Activated CD4-positive, alpha-beta T cell treated with anti-CD3 and anti-CD28 coated beads, Interleukin-2, Interleukin-6, amounts not matched to agents 100 ng/mL and 50 ng/mL, durations not matched to agents 16 hours and 8 hours (primary cell): Measurements from ENCODE around the gene DNAH12.
"Not testable (repeated sequence)": the region's sequence is repeated elsewhere in the genome, so short reads cannot be mapped to it uniquely, and the experiment has no call there.

Source experiments
- DNase-seq: peaks from one replicate; pipeline ENCODE4 v3.0.0-alpha.2; 2020

The DNAH12 gene

DNA sequence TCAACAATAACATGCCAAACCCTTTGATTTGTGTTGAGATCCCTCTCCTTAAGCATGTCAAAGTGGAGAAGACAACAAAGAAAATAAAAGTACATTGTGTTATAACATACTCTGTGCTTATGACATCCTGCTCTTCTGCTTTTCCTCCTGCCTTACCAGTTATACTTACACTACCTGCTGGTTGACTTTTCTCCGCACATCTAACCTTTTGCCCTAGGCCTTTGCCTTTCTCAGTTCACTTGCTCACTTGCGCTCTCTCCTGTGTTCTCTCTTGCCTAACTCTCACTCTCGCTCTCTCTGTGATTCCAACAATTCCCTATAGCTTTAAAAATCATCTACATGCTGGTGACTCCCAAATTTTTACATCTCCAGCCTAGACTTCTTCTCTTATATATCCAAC is 5.7 kb downstream of the DNAH12 start:
- no peak for DNase-seq

DNA sequence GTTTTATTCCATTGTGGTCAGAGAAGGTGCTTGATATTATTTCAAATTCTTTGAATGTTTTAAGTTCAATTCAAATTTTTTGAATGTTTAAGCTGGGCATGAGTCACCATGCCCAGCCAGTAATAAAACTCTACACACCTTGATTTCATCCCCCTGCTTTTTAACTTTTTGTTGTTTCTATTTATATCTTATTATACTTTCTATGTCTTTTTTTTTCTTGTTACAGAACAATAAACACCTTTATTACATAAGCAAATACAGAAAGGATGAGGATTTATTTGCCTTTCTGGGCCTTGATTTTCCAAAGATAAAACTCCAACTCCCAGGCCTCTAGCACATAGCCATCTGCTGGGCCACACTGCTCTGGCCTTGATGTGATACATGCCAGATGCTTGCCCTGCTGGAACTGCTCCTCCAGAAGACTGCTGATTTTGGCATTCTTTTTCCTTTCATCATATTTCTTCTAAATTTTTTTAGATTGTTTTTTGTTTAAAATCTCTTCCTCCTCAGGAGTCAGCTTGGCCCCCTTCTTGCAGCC is 14.0 kb downstream of the DNAH12 start:
- DNase-seq: no peak

DNA sequence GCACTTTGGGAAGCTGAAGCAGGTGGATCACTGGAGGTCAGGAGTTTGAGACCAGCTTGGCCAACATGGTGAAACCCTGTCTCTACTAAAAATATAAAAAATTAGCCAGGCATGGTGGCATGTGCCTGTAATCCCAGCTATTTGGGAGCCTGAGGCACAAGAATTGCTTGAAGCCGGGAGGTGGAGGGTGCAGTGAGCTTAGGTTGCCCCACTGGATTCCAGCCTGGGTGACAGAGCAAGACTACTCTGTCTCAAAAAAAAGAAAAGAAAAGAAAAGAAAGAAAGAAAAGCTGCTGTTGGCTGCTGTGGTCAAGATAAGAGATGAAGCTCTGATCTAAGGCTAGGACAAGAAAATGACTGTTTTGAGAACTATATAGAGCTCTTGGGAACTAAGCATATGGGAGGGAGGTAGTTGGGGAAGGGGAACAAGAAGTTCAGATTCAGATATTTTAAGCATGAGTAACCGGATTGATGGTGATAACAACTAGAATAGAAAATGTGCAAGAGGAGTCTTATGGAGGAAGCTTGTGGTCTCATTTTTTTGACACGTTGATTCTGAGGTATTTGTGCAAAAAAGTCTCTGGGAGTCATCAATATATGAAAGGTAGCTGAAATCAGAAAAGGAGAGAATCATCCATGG is 25.7 kb downstream of the DNAH12 start:
- no peak for DNase-seq

DNA sequence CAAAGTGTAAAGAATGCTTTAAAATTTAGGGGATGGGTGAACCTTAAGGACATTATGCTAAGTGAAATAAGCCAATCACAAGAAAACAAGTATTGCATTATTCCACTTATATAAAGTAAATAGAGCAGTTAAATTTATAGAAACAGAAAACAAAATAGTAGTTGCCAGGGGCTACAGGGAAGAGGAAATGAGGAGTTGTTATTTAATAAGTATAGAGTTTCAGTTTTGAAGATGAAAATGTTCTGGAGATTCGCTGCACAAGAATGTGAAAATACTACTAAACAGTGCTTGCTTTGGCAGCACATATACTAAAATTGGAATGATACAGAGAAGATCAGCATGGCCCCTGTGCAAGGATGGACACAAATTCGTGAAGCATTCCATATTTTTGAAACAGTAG is 32.0 kb downstream of the DNAH12 start:
- DNase-seq: no peak

DNA sequence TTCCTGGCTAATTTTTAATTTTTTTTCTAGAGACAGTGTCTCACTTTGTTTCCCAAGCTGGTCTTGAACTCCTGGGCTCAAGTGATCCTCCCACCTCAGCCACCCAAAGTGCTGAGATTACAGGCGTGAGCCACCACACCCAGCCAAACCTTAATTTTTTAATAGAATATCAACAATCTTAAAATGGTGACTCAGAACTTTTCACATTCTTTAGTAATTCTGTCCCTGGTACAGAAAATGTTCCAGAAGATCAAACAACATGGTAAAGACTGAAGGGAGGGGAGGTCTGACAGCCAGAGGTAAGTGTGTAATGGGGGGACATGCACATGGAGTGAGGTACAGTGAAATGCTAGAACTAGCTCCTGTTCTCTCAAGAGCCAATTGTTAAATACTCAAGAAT is 38.2 kb downstream of the DNAH12 start:
- DNase-seq: no peak

DNA sequence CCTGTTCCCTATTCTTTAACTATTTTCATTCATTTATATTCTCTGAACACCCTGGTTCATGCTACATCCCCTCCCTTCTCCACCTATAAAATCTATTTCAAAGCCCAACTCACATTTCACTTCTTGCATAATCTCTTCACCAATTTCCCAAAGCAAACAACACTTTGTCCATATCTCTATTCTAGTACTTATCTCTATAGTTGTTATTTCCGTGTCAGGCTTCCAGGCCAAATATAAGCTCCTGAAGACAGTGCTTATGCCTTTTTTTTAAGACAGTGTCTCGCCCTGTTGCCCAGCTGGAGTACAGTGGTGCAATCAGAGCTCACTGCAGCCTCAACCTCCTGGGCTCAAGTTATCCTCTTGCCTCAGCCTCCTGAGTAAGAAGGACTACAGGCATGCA is 43.6 kb downstream of the DNAH12 start:
- no peak for DNase-seq

DNA sequence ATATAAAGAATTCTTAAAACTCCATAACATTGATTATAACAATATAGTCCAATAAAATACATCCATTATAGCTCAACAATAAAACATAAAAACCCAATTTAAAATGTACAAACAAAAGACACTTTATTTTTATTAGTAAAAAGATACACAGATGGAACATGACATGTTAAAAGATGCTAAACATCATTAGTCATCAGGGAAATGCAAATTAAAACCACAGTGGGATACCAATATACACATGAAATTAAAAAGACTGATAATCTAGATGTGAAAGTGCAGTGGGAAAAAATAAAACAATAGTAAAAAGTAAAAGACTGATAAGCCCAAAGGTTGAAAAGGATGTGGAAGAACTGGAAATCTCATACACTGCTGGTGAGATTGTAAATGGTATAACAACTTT is 46.2 kb downstream of the DNAH12 start:
- DNase-seq: no peak

DNA sequence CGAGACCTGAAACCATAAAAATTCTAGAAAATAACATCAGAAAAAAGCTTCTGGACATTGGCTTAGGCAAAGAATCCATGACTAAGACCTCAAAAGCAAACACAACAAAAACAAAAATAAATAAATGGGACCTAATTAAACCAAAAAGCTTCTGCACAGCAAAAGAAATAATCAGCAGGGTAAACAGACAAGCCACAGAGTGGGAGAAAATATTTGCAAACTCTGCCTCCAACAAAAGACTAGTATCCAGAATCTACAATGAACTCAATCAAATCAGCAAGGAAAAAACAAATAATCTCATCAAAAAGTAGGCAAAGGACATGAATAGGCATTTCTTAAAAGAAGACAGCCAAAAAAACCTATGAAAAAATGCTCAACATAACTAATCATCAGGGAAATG is 59.6 kb downstream of the DNAH12 start:
- DNase-seq: no peak

DNA sequence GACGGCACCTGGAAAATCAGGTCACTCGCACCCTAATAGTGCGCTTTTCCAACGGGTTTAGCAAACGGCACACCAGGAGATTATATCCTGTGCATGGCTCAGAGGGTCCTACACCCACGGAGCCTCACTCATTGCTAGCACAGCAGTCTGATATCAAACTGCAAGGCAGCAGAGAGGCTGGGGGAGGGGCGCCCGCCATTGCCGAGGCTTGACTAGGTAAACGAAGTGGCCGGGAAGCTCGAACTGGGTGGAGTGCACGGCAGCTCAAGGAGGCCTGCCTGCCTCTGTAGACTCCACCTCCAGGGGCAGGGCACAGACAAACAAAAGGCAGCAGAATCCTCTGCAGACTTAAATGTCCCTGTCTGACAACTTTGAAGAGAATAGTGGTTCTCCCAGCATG is 67.0 kb downstream of the DNAH12 start:
- not testable (repeated sequence) for DNase-seq

DNA sequence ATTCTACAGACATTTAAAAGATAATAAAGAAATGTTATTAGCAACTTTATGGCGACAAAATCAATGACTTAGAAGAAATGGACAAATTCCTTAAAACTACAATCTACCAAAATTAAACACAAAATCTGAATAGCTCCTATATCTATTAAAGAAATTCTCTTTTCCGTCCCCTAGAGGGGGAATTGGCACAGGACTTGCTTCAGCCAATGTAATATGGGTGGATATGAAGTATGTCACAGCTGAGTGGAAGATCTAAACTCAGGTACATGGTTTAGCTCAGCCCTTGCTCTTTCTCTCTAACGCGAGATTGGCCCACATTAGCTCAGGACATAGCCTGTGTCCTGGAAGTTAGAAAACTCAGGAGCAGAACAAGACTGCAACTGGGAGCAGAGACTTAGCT is 79.3 kb downstream of the DNAH12 start:
- no peak for DNase-seq

DNA sequence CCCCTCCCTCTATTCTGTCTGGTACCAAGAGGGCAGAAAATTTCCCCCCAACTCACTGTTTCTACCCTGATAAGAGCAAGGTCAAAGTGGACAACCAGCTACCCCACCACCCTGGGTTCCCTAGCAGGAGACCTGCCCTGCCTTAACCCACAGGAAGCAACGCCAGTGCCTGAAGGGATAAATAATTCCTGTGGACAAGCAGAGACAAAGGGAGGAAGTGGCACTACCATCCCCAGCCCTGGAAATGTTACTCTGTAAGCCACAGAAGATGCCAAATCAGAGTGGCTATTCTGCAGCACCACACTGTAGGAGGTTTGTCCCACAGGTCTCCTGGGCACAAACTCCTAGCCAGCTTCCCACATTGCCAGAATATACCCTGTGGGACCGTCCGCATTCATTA is 80.1 kb downstream of the DNAH12 start:
- no peak for DNase-seq

DNA sequence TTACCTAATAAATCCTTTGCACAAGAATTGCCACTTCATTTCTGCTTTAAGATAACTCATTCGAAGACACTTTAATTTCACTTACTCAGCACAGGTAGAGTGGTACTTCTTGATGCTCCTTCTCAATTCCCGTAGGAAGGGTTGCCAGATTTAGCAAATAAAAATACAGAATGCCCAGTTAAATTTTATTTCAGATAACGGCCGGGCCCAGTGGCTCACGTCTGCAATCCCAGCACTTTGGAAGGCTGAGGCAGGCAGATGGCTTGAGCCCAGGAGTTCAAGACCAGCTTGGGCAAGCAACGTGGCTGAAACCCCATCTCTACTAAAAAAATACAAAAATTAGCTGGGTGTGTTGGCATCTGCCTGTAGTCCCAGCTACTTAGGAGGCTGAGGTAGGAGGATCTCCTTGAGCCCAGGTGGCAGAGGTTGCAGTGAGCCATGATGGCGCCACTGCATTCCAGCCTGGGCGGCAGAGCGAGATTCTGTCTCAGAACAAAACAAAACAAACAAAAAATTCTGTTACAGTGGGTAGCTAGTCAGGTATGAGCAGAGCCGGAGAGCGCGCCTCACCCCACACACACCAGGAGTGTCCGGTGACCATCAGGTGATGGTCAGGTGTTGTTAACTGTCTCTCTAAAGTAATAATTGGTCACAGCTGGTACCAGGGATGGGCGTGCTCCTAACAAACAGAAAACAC is 92.8 kb downstream of the DNAH12 start:
- DNase-seq: no peak

DNA sequence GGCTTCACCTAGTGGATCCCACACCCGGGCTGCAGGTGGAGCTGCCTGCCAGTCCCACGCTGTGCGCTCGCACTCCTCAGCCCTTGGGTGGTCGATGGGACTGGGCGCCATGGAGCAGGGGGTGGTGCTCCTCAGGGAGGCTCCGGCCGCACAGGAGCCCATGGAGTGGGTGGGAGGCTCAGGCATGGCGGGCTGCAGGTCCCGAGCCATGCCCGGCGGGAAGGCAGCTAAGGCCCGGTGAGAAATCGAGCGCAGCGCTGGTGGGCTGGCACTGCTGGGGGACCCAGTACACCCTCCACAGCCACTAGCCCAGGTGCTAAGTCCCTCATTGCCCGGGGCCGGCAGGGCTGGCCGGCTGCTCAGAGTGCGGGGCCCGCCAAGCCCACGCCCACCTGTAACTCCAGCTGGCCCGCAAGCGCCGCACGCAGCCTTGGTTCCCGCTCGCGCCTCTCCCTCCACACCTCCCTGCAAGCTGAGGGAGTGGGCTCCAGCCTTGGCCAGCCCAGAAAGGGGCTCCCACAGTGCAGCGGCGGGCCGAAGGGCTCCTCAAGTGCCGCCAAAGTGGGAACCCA is 94.8 kb downstream of the DNAH12 start:
- not testable (repeated sequence) for DNase-seq

DNA sequence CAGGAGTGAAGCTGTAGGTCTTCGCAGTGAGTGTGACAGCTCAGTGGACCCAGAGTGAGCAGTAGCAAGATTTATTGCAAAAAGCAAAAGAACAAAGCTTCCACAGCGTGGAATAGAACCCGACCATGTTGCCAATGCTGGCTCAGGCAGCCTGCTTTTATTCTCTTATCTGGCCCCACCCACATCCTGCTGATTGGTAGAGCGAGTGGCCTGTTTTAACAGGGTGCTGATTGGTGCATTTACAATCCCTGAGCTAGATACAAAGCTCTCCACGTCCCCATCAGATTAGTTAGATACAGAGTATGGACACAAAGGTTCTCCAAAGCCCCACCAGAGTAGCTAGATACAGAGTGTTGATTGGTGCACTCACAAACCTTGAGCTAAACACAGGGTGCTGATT is 95.7 kb downstream of the DNAH12 start:
- DNase-seq: not testable (repeated sequence)

DNA sequence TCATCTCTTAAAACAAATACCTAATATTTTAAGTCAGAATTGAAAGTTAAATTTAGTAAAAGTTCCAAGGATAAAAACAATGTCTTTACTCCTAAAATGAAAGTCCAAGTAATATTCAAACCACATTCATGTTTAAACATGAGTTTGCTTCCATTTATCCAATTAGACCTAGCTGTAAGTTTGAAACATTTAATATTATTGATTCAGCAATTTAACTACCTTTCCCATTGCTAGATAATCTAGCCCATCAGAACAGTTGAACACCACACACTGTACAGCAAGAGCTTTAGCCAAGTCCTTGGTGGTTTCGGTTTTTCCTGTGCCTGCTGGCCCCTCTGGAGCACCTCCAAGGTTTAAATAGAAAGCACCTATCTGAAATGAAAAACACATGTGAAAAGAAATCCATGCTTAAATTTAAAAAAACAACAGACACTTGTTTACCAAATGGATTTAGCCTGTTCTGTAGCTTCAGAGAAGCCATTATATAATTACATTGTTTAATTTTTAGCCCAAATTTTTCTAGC is 97.8 kb downstream of the DNAH12 start:
- DNase-seq: no peak

DNA sequence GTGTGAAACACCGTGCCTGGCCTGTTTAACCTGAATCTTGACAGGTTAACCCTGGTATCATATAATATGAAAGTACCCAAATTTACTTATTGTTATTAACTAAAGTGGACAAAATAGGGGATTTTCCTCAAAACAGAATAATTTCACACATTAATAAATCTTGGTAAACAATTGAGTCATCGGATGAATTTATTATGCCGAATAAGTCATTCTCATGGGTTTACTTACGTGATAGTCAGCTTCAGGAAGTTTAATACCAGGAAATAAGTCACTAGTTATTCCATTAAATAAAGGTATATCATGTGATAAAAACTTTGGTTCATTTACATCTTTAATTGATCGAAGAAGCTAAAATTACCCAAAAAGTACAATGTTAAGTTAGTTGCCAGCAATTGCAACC is 99.7 kb downstream of the DNAH12 start:
- no peak for DNase-seq

DNA sequence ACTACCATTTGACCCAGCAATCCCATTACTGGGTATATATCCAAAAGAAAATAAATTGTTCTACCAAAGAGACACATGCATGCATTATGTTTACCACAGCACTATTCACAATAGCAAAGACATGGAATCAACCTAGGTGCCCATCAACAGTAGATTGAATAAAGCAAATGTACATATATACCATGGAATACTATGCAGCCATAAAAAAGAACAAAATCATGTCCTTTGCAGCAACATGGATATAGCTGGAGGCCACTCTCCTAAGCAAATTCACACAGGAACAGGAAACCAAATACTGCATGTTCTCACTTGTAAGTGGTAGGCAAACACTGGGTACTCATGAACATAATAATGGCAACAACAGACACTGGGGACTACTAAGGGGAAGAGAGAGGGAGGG is 104.0 kb downstream of the DNAH12 start:
- not testable (repeated sequence) for DNase-seq

DNA sequence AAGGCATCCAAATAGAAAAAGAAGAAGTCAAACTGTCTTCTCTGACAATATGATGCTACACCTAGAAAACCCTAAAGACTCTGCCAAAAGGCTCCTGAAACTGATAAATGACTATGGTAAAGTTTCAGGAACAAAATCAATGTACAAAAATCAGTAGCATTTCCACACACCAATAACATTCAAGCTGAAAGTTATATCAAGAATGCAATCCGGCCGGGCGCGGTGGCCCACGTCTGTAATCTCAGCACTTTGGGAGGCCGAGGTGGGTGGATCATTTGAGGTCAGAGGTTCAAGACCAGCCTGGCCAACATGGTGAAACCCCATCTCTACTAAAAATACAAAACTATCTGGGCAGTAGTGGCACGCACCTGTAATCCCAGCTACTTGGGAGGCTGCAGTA is 105.7 kb downstream of the DNAH12 start:
- DNase-seq: peak; percentile 33

DNA sequence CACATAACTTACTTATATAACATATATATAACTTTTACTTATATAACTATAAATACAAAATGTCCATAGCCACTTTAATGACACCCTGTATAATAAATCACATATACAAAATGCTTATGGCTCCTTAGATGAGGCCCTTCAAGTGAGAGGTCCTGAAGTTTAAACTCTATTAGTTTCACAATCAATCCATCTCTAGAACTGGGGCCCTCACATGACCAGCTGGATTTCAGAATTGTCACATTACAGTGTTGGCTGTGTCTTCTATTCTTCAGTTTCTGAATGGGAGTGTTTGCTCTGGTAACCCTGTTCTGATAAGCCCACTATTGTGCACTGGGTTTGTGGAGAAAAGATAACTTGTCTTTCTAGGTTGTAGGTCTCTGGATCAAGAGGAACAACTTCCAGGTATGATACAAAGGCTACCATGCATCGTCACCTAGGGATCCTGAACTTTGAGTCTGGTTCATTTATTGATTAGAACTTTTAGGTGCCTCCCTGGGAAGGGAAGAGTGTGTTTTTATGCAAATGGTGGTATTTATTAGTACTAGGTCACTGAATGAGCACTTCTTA is 107.9 kb downstream of the DNAH12 start:
- no peak for DNase-seq

DNA sequence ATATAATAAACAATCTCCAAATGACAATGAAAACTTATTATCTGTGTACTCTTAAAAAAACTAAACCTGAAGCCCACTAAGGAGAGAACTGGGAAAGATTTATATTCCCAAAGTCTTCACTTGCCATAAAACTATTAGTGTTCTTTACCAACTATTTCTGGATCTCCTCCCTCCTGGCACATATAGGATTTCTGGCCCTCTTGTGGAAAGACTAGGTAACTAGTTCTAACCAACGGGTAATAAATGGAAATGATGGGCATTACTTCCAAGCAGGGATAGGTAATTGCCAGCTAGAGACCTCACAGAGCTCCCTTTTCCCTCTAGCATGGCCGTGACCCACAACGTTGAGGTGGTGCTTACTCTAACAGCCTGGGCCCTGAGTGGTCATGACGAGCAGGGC is 110.1 kb downstream of the DNAH12 start:
- DNase-seq: no peak

DNA sequence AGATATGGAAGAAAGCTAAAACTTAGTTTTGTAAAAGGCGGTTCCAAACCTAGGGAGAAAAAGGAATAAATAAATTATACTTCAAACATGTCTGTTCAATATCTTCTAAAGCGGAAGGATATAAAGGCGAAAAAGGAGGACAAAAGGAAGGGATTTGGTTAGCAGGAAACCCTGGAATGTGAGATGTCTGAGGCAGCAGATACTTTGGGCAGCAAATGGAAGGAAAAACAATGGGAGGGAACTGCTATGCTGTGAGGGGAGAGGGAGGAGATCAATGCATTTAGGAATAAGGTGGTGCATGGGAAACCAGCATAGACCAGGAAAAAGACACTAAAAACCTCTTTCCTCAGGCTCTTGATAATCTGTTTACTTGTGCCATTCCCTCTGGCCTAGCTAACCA is 120.8 kb downstream of the DNAH12 start:
- DNase-seq: no peak

DNA sequence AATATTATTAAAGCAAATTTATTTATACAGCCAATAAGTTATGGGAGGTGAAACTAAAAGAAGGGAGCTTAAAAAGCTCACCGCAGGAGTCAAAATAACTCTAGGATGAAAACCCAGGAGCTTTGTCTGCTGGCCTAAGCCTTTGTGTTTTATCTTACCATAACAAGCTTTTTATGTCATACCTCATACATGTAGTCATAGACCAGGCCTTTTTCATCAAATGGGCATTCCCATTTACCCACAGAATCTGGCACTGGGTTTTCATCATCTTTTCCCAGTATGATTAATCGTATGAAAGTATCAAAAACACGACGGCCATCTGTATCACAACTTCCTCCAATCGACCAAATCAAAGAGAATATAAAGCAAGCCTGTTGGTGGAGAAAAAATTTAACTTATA is 122.8 kb downstream of the DNAH12 start:
- no peak for DNase-seq

DNA sequence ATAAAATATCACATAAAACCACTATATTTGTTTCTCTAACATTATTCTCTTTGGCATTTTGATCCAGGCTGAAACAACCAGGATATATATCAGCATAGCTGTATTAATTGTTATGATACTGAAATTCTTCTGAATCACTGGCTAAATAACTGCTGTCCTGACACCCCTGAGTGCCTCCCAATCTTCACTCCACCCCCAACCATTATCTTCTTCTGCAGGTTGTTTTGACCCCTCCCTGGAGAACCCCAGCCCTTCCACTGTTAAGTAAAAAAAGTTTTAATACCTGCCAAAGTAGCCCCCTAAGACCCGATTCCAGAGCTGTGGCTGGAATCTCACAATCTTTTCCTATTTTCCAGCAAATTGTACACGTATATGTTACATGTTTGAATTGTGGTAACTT is 124.1 kb downstream of the DNAH12 start:
- DNase-seq: no peak

DNA sequence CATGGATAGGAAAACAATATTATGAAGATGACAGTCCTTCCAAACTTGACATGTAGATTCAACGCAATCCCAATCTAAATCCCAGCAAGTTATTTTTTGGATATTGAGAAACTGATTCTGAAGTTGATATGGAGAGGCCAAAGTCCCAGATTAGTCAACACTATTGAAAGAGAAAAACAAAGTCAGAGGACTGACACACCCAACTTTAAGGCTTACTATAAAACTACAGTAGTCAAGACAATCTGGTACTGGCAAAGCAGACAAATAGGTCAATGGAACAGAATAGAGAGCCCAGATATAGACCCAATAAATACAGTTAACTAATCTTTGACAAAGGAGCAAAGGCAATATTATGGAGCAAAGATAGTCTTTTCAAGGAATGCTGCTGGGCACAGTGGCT is 132.4 kb downstream of the DNAH12 start:
- no peak for DNase-seq
